Body of pancreas (tissue), 4 donors: ENCODE data around the gene KCTD11. TPM values are rescaled to one million over a fixed set of nuclear protein-coding genes. Genes with fewer than 3 reads are reported as not detected.

Source experiments
- ATAC-seq: fragments of 150-250 bp; one replicate; pipeline ENCODE4 v1.9.1; 2016
- DNase-seq, 4 donors: peaks; one replicate each; pipeline ENCODE4 v3.0.0-alpha.2; 2019
- H3K27ac ChIP-seq, 4 donors: fragments of 200-600 bp; sonication (generic); 1 replicate in 3 of 4; 2 replicates in 1 of 4; pipeline versions ENCODE4 v1.5.1 to v1.6.1; 2016 to 2019; ENCODE audit warnings: mild to moderate bottlenecking in 1 of 4, mixed read lengths in 1 of 4, moderate library complexity in 1 of 4
- H3K27me3 ChIP-seq, 2 donors: fragments of 200-600 bp; sonication (generic); one replicate each; pipeline ENCODE4 v1.6.0; 2016; ENCODE audit warnings: mild to moderate bottlenecking in 1 of 2
- H3K36me3 ChIP-seq, 2 donors: fragments of 200-600 bp; sonication (generic); replicated peaks in 1 of 2; 2 replicates each; pipeline ENCODE4 v1.5.1; 2016; ENCODE audit warnings: low read depth in 2 of 2; ENCODE audit not compliant: insufficient read depth in 1 of 2
- H3K4me1 ChIP-seq: fragments of 200-600 bp; sonication (generic); one replicate; pipeline ENCODE4 v1.6.0; 2016
- H3K4me3 ChIP-seq, 2 donors: fragments of 200-600 bp; sonication (generic); 1 replicate in 1 of 2; 2 replicates in 1 of 2; pipeline ENCODE4 v1.5.1; 2016 to 2019
- H3K9me3 ChIP-seq, 3 donors: fragments of 200-600 bp; sonication (generic); 1 replicate in 2 of 3; 2 replicates in 1 of 3; pipeline ENCODE4 v1.5.1; 2016
- POLR2A ChIP-seq, 3 donors: fragments of 450-650 bp; IDR thresholded peaks; one replicate each; pipeline ENCODE4 v1.6.1; 2016; ENCODE audit warnings: antibody characterized with exemption in 3 of 3, mild to moderate bottlenecking in 2 of 3
- WGBS, 2 donors: methylation state at CpG; one replicate each; pipeline ENCODE4 v1.1.5; 2017; 5-methylcytosine and 5-hydroxymethylcytosine counted together
- intact Hi-C: fragments of 100-400 bp; cut with DNase I; formaldehyde crosslinking; loops from one replicate; pipeline ENCODE4 v1.15.1; 2023
- total RNA-seq, 2 donors: library from RNA; depleted of rRNA; stranded (reverse); fragments of >200 nt; gene quantifications; one replicate each; pipeline ENCODE4 v1.1.0, GENCODE V29; 2016
- TF ChIP-seq, protein P1 (sequence below), 7 experiments: fragments of 450-650 bp in 4 of 7; fragments of 200-600 bp in 3 of 7; sonication (generic) in 3 of 7; IDR thresholded peaks; one replicate each; pipeline ENCODE4 v1.5.1; 2016 to 2019; ENCODE audit warnings: antibody characterized with exemption in 7 of 7

The KCTD11 gene
- total RNA-seq, 2 donors from 2014 or later = 2.6 to 5.6 TPM

DNA sequence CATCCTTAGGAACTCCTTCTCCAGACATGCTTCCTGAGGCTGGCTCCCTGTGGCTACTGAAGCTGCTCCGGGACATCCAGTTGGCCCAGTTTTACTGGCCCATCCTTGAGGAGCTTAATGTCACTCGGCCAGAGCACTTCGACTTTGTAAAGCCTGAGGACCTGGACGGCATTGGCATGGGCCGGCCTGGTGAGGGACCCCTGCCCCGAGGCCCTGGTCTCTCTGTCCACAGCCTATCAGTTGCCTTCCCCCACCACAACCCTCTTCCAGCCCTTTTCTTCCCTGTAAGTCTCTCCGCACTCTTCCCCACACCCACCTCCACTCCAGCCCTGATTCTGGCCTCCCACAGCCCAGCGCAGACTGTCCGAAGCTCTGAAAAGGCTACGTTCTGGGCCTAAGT lies 30.9 kb downstream of the KCTD11 start:
- H3K9me3 ChIP-seq = no peaks in the 10 kb centered on the region
- 94 to 97% methylated on average over 8 to 10 of the region's 10 CpGs for WGBS, 2 donors
- no peak overlapping the region for H3K27ac ChIP-seq
- intact Hi-C loops = no loop called here
- no peak overlapping the region for H3K4me3 ChIP-seq
- TF ChIP-seq POLR2A (IDR thresholded peaks at IDR 0.05) = no peak
- TF ChIP-seq, protein P1, sequence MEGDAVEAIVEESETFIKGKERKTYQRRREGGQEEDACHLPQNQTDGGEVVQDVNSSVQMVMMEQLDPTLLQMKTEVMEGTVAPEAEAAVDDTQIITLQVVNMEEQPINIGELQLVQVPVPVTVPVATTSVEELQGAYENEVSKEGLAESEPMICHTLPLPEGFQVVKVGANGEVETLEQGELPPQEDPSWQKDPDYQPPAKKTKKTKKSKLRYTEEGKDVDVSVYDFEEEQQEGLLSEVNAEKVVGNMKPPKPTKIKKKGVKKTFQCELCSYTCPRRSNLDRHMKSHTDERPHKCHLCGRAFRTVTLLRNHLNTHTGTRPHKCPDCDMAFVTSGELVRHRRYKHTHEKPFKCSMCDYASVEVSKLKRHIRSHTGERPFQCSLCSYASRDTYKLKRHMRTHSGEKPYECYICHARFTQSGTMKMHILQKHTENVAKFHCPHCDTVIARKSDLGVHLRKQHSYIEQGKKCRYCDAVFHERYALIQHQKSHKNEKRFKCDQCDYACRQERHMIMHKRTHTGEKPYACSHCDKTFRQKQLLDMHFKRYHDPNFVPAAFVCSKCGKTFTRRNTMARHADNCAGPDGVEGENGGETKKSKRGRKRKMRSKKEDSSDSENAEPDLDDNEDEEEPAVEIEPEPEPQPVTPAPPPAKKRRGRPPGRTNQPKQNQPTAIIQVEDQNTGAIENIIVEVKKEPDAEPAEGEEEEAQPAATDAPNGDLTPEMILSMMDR (IDR thresholded peaks at IDR 0.05) = no peak
- ATAC-seq (no peak), DNase-seq (no peak)
- no peaks in the 10 kb centered on the region for H3K36me3 ChIP-seq
- no peaks in the 10 kb centered on the region for H3K27me3 ChIP-seq
- peaks cover 24% of the 10 kb centered on the region for H3K4me1 ChIP-seq

DNA sequence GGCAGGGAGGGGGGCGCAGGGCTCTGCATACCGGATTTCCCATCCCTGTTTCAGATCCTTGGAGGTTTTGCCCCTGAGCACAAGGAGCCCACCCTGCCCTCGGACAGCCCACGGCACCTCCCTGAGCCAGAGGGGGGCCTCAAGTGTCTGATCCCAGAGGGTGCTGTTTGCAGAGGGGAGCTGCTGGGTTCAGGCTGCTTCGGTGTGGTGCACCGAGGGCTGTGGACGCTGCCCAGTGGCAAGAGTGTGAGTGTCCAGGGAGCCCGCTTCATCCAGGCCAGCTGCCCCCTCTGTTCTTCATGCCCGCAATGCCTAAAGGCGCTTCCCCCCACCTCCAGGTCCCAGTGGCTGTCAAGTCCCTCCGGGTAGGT lies 31.4 kb downstream of the KCTD11 start:
- H3K4me1 ChIP-seq = peaks cover 24% of the 10 kb centered on the region
- TF ChIP-seq, protein P1 (IDR thresholded peaks at IDR 0.05) = no peak
- TF ChIP-seq POLR2A (IDR thresholded peaks at IDR 0.05) = no peak
- ATAC-seq = no peak
- WGBS, 2 donors = 92 to 98% methylated on average over 8 to 10 of the region's 11 CpGs
- intact Hi-C loops = no loop called here
- no peaks in the 10 kb centered on the region for H3K27me3 ChIP-seq
- no peaks in the 10 kb centered on the region for H3K9me3 ChIP-seq
- no peak overlapping the region for H3K4me3 ChIP-seq
- no peak overlapping the region for H3K27ac ChIP-seq
- DNase-seq = no peak
- H3K36me3 ChIP-seq = no peaks in the 10 kb centered on the region

DNA sequence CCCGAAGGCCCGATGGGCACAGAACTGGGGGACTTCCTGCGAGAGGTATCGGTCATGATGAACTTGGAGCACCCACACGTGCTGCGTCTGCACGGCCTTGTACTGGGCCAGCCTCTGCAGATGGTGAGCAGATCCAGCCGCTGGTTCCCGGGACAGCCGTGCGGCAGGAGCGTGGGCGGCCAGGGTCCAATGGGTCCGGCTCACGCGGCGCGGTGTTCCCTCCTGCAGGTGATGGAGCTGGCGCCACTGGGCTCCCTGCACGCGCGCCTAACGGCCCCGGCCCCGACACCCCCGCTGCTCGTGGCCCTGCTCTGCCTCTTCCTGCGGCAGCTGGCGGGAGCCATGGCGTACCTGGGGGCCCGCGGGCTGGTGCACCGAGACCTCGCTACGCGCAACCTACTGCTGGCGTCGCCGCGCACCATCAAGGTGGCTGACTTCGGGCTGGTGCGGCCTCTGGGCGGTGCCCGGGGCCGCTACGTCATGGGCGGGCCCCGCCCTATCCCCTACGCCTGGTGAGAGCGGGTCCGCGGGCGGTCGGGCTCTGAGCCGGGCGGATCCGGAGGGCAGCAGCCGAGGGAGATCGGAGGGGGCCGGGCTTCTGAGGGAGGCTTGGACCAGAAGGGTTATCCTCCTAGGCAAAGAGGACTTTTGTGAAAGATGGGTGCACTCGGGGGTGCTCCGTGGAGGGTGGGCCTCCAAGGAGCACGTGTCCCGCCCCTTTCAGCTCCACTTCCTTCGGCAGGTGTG lies 32.0 kb downstream of the KCTD11 start:
- no peak overlapping the region for H3K27ac ChIP-seq
- WGBS, 2 donors = 48 to 87% methylated on average over 22 to 61 of the region's 65 CpGs
- DNase-seq = no peak
- peaks cover 24% of the 10 kb centered on the region for H3K4me1 ChIP-seq
- ATAC-seq = no peak
- H3K4me3 ChIP-seq = no peak overlapping the region
- no peak for TF ChIP-seq POLR2A (IDR thresholded peaks at IDR 0.05)
- TF ChIP-seq, protein P1 (IDR thresholded peaks at IDR 0.05) = no peak
- intact Hi-C loops = no loop called here
- H3K9me3 ChIP-seq = no peaks in the 10 kb centered on the region
- no peaks in the 10 kb centered on the region for H3K27me3 ChIP-seq
- peaks cover 0 to under 1% of the 10 kb centered on the region in 2 donors for H3K36me3 ChIP-seq

DNA sequence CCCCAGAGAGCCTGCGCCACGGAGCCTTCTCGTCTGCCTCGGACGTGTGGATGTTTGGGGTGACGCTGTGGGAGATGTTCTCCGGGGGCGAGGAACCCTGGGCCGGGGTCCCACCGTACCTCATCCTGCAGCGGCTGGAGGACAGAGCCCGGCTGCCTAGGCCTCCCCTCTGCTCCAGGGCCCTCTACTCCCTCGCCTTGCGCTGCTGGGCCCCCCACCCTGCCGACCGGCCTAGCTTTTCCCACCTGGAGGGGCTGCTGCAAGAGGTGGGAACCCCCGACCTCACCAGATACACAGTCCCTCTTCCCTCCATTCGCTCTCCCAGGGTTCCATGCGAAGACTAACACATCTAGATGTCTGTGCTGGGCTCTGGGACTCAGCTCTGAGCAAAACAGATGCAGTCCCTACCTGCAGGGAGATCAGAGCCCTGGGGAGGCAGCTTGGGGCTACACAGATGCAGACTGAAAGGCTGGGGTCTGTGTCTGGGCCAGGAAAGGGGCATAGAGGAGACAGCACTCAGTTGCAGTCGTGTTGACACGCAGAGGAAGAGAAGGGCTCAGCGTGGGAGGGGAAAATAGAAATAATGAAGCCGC lies 32.6 kb downstream of the KCTD11 start:
- peaks cover 24% of the 10 kb centered on the region for H3K4me1 ChIP-seq
- peaks cover 0 to 6% of the 10 kb centered on the region in 2 donors for H3K36me3 ChIP-seq
- no peaks in the 10 kb centered on the region for H3K27me3 ChIP-seq
- H3K4me3 ChIP-seq = no peak overlapping the region
- ATAC-seq (no peak), DNase-seq (no peak)
- H3K9me3 ChIP-seq = no peaks in the 10 kb centered on the region
- intact Hi-C loops = no loop called here
- no peak overlapping the region for H3K27ac ChIP-seq
- no peak for TF ChIP-seq POLR2A (IDR thresholded peaks at IDR 0.05)
- TF ChIP-seq, protein P1 (IDR thresholded peaks at IDR 0.05) = no peak
- 88 to 90% methylated on average over 14 to 23 of the region's 23 CpGs for WGBS, 2 donors
